Fibroblast of skin of back (primary cell): ENCODE results near the gene PACC1. TPM values are rescaled to one million over a fixed set of nuclear protein-coding genes. Genes with fewer than 3 reads are reported as not detected.

ENCODE experiments used
- DNase-seq: peaks from one replicate; pipeline ENCODE4 v3.0.0-alpha.2; 2013
- polyA plus RNA-seq, 2 experiments: library from polyadenylated mRNA; unstranded; fragments of 120-200 nt; gene quantifications; one replicate each; pipeline ENCODE4 v1.2.1, GENCODE V29; 2013; ENCODE audit not compliant: insufficient read length in 2 of 2

The PACC1 gene
- 10.3 TPM for polyA plus RNA-seq (2013, experiment 1 of 2; ENCODE audit: insufficient read length)
- 7.2 TPM for polyA plus RNA-seq (2013, experiment 2 of 2; ENCODE audit: insufficient read length)

GRCh38 chr1:212414328-212415106 lies at the start of gene PACC1:
PACC1 (minus strand) TSS chr1:212414886; CDS start chr1:212414757, 129 bp downstream.
- DNase-seq: peak; percentile 86

GRCh38 chr1:212463565-212464285 lies 49.0 kb upstream of the PACC1 start:
- no peak for DNase-seq

GRCh38 chr1:212461916-212462660 lies 47.4 kb upstream of the PACC1 start:
- no peak for DNase-seq

GRCh38 chr1:212460376-212460775 lies 45.7 kb upstream of the PACC1 start:
- DNase-seq: no peak

- DNase-seq: no peak
Observed at GRCh38 chr1:212459656-212460055, 45.0 kb upstream of the PACC1 start.

- DNase-seq: no peak
Observed at GRCh38 chr1:212458817-212459216, 44.1 kb upstream of the PACC1 start.

- DNase-seq: peak; percentile 39
Observed at GRCh38 chr1:212457740-212458338, 43.2 kb upstream of the PACC1 start.

GRCh38 chr1:212455803-212456528 lies 41.3 kb upstream of the PACC1 start:
- peak; percentile 70 for DNase-seq

- DNase-seq: no peak
Observed at GRCh38 chr1:212455401-212455800, 40.7 kb upstream of the PACC1 start.

GRCh38 chr1:212454741-212455140 lies 40.1 kb upstream of the PACC1 start:
- no peak for DNase-seq

GRCh38 chr1:212453156-212453857 lies 38.6 kb upstream of the PACC1 start:
- no peak for DNase-seq

- DNase-seq: peak; percentile 74
Observed at GRCh38 chr1:212452323-212453155, 37.9 kb upstream of the PACC1 start.

GRCh38 chr1:212451416-212452322 lies 37.0 kb upstream of the PACC1 start:
- DNase-seq: no peak

- DNase-seq: no peak
Observed at GRCh38 chr1:212450331-212450881, 35.7 kb upstream of the PACC1 start.

- DNase-seq: no peak
Observed at GRCh38 chr1:212447478-212447877, 32.8 kb upstream of the PACC1 start.

- no peak for DNase-seq
Observed at GRCh38 chr1:212446333-212446732, 31.6 kb upstream of the PACC1 start.

GRCh38 chr1:212442408-212442807 lies 27.7 kb upstream of the PACC1 start:
- no peak for DNase-seq

GRCh38 chr1:212440419-212440818 lies 25.7 kb upstream of the PACC1 start:
- DNase-seq: no peak

GRCh38 chr1:212438831-212439237 lies 24.1 kb upstream of the PACC1 start:
- DNase-seq: no peak
